Natural killer cell (primary cell): ENCODE measurements around the gene KIRREL3. TPM values are rescaled to one million over a fixed set of nuclear protein-coding genes. Genes with fewer than 3 reads are reported as not detected.

Source experiments
- ATAC-seq, 3 donors: fragments of 150-1000 bp in 2 of 3; fragments of 200-7000 bp in 1 of 3; cut with Tn5 transposase; 1 replicate in 1 of 3; 2 replicates in 2 of 3; pipeline ENCODE4 v1.10.0; 2021; ENCODE audit warnings: mild to moderate bottlenecking in 2 of 3, moderate library complexity in 2 of 3
- DNase-seq, 2 donors: peaks; one replicate each; pipeline versions ENCODE4 v3.0.0 to v3.0.0-alpha.2; 2013 to 2021; ENCODE audit warnings: mixed read lengths in 1 of 2
- H3K27ac ChIP-seq: one replicate; pipeline ENCODE4 v1.5.1; 2013; ENCODE audit warnings: mild to moderate bottlenecking, low read length
- H3K27me3 ChIP-seq: one replicate; pipeline ENCODE4 v1.6.1; 2013; ENCODE audit warnings: low read length; ENCODE audit not compliant: control insufficient read depth, insufficient read depth
- H3K36me3 ChIP-seq: one replicate; pipeline ENCODE4 v1.6.1; 2013; ENCODE audit warnings: low read length; ENCODE audit not compliant: control insufficient read depth, insufficient read depth
- H3K4me1 ChIP-seq: one replicate; pipeline ENCODE4 v1.6.1; 2013; ENCODE audit warnings: low read length; ENCODE audit not compliant: control insufficient read depth, insufficient read depth
- H3K4me3 ChIP-seq: one replicate; pipeline ENCODE4 v1.5.1; 2013; ENCODE audit warnings: low read length
- H3K9me3 ChIP-seq: one replicate; pipeline ENCODE4 v1.6.1; 2013; ENCODE audit warnings: low read length; ENCODE audit not compliant: control insufficient read depth, insufficient read depth
- H3K27ac Mint-ChIP-seq, 2 donors: one replicate each; pipeline ENCODE4 v1.8.0; 2022; ENCODE audit warnings: mild to moderate bottlenecking in 2 of 2, mixed read lengths in 2 of 2, moderate library complexity in 1 of 2
- H3K27me3 Mint-ChIP-seq, 2 donors: one replicate each; pipeline ENCODE4 v1.8.0; 2022; ENCODE audit warnings: low read depth in 2 of 2, mixed read lengths in 2 of 2
- H3K36me3 Mint-ChIP-seq: one replicate; pipeline ENCODE4 v1.8.0; 2022; ENCODE audit warnings: mixed read lengths
- H3K4me1 Mint-ChIP-seq, 2 donors: one replicate each; pipeline ENCODE4 v1.8.0; 2022; ENCODE audit warnings: mixed read lengths in 2 of 2
- H3K4me3 Mint-ChIP-seq: one replicate; pipeline ENCODE4 v1.8.0; 2022; ENCODE audit warnings: mild to moderate bottlenecking, moderate library complexity, mixed read lengths
- H3K9me3 Mint-ChIP-seq, 2 donors: one replicate each; pipeline ENCODE4 v1.8.0; 2022; ENCODE audit warnings: mixed read lengths in 2 of 2
- CTCF ChIP-seq: fragments of 200-600 bp; IDR thresholded peaks from one replicate; pipeline ENCODE4 v1.8.0; 2022; ENCODE audit warnings: antibody characterized with exemption
- WGBS: methylation state at CpG from one replicate; pipeline ENCODE4 v1.1.7; 2013; ENCODE audit warnings: missing lambda C conversion rate; ENCODE audit not compliant: insufficient coverage; 5-methylcytosine and 5-hydroxymethylcytosine counted together
- intact Hi-C: fragments of 100-400 bp; cut with micrococcal nuclease; formaldehyde crosslinking; loops from one replicate; pipeline ENCODE4 v1.14.2; 2022
- total RNA-seq, 4 donors: library from RNA; stranded (reverse); fragments of 120-200 nt in 1 of 4; gene quantifications; one replicate each; pipeline versions ENCODE4 v1.2.3 to v1.2.4, GENCODE V29; 2013 to 2022

Gene KIRREL3
- total RNA-seq, 3 donors from 2014 or later (not counting 1 experiment from before 2014, with no cell fraction given): not detected

GRCh38 chr11:126534141-126534805, 466.3 kb downstream of the KIRREL3 start:
- no peaks in the 10 kb centered on the region for H3K9me3 Mint-ChIP-seq
- no peaks in the 10 kb centered on the region for H3K4me1 Mint-ChIP-seq
- Histone ChIP-seq H3K27ac (no peak overlapping the region), H3K4me1 (no peaks in the 10 kb centered on the region), H3K36me3 (no peaks in the 10 kb centered on the region), H3K9me3 (no peaks in the 10 kb centered on the region), H3K27me3 (no peaks in the 10 kb centered on the region), H3K4me3 (no peak overlapping the region)
- no peak overlapping the region for H3K27ac Mint-ChIP-seq
- no peak for ATAC-seq
- no peaks in the 10 kb centered on the region for H3K36me3 Mint-ChIP-seq
- WGBS: 89% methylated on average over 16 of the region's 17 CpGs
- intact Hi-C loops: no loop called here
- peaks cover 9% of the 10 kb centered on the region in 2 donors for H3K27me3 Mint-ChIP-seq
- TF ChIP-seq CTCF: no peak
- H3K4me3 Mint-ChIP-seq: no peak overlapping the region
- DNase-seq: no peak

GRCh38 chr11:126533560-126533959, 467.0 kb downstream of the KIRREL3 start:
- Mint-ChIP-seq H3K36me3 (no peaks in the 10 kb centered on the region), H3K4me1 (no peaks in the 10 kb centered on the region), H3K4me3 (no peak overlapping the region), H3K27ac (no peak overlapping the region), H3K9me3 (no peaks in the 10 kb centered on the region), H3K27me3 (peaks cover 7 to 9% of the 10 kb centered on the region in 2 donors)
- WGBS: 88% methylated on average over 5 of the region's 6 CpGs
- no peaks in the 10 kb centered on the region for H3K27me3 ChIP-seq
- no peaks in the 10 kb centered on the region for H3K4me1 ChIP-seq
- H3K36me3 ChIP-seq: no peaks in the 10 kb centered on the region
- TF ChIP-seq CTCF: no peak
- ATAC-seq (no peak), DNase-seq (no peak)
- no peak overlapping the region for H3K27ac ChIP-seq
- no peak overlapping the region for H3K4me3 ChIP-seq
- no peaks in the 10 kb centered on the region for H3K9me3 ChIP-seq
- intact Hi-C loops: no loop called here

- Mint-ChIP-seq H3K36me3 (no peaks in the 10 kb centered on the region), H3K9me3 (no peaks in the 10 kb centered on the region), H3K27ac (no peak overlapping the region), H3K4me3 (no peak overlapping the region), H3K4me1 (no peaks in the 10 kb centered on the region), H3K27me3 (peaks cover 7% of the 10 kb centered on the region in 2 donors)
- H3K27me3 ChIP-seq: no peaks in the 10 kb centered on the region
- no peak for TF ChIP-seq CTCF
- DNase-seq: no peak
- H3K27ac ChIP-seq: no peak overlapping the region
- H3K9me3 ChIP-seq: no peaks in the 10 kb centered on the region
- WGBS: 97% methylated on average over 8 of the region's 8 CpGs
- intact Hi-C loops: no loop called here
- H3K36me3 ChIP-seq: no peaks in the 10 kb centered on the region
- ATAC-seq: no peak
- H3K4me3 ChIP-seq: no peak overlapping the region
- no peaks in the 10 kb centered on the region for H3K4me1 ChIP-seq
Observed at GRCh38 chr11:126530416-126530815, 470.2 kb downstream of the KIRREL3 start.

- H3K36me3 Mint-ChIP-seq: no peaks in the 10 kb centered on the region
- H3K27me3 Mint-ChIP-seq: peaks cover 7 to 12% of the 10 kb centered on the region in 2 donors
- no peak for TF ChIP-seq CTCF
Observed at GRCh38 chr11:126529037-126529436, 471.5 kb downstream of the KIRREL3 start.

More at GRCh38 chr11:126529037-126529436, 471.5 kb downstream of the KIRREL3 start:
- H3K9me3 Mint-ChIP-seq: no peaks in the 10 kb centered on the region
- H3K27ac Mint-ChIP-seq: no peak overlapping the region
- DNase-seq: no peak
- Histone ChIP-seq H3K4me1 (no peaks in the 10 kb centered on the region), H3K9me3 (no peaks in the 10 kb centered on the region), H3K27me3 (no peaks in the 10 kb centered on the region), H3K36me3 (no peaks in the 10 kb centered on the region), H3K4me3 (no peak overlapping the region), H3K27ac (no peak overlapping the region)
- no peak for ATAC-seq
- WGBS: 80% methylated on average over 10 of the region's 10 CpGs
- H3K4me3 Mint-ChIP-seq: no peak overlapping the region
- intact Hi-C loops: no loop called here
- H3K4me1 Mint-ChIP-seq: no peaks in the 10 kb centered on the region
